GM12878 (cell line): Measurements from ENCODE around the gene OAF.

Experiments
- CREB1 ChIP-seq: IDR thresholded peaks from 2 replicates; pipeline ENCODE4 v1.6.1; 2012; ENCODE audit warnings: low read depth, mild to moderate bottlenecking, inconsistent platforms
- EP300 ChIP-seq, 2 experiments: fragments of 150-350 bp in 1 of 2; IDR thresholded peaks; 2 replicates each; pipeline ENCODE4 v1.6.1; 2011 to 2012; ENCODE audit warnings: low read depth in 2 of 2, low read length in 2 of 2, borderline replicate concordance in 1 of 2, improper control_type of control experiment in 1 of 2, inconsistent platforms in 1 of 2; ENCODE audit not compliant: control insufficient read depth in 1 of 2
- FOS ChIP-seq: IDR thresholded peaks from 3 replicates; pipeline ENCODE4 v1.6.1; 2011; ENCODE audit warnings: borderline replicate concordance; ENCODE audit not compliant: insufficient read length; ENCODE audit errors: extremely low read depth
- IKZF1 ChIP-seq: fragments of 450-650 bp; conservative IDR thresholded peaks from 2 replicates; pipeline ENCODE4 v1.6.1; 2017; ENCODE audit warnings: antibody characterized with exemption, mild to moderate bottlenecking
- NFIC ChIP-seq: IDR thresholded peaks from 2 replicates; pipeline ENCODE4 v1.6.1; 2012; ENCODE audit warnings: low read depth, mild to moderate bottlenecking, inconsistent platforms, low read length, moderate library complexity
- NR2C1 ChIP-seq: fragments of 450-650 bp; IDR thresholded peaks from 2 replicates; pipeline ENCODE4 v1.6.1; 2017; ENCODE audit warnings: antibody characterized with exemption, mild to moderate bottlenecking, moderate library complexity
- POLR2A ChIP-seq: IDR thresholded peaks from 2 replicates; pipeline ENCODE4 v1.6.1; 2011; ENCODE audit warnings: low read depth, mild to moderate bottlenecking, low read length
- SIN3A ChIP-seq: IDR thresholded peaks from 2 replicates; pipeline ENCODE4 v1.6.1; 2012; ENCODE audit warnings: low read depth, low read length, improper control_type of control experiment
- ZNF274 ChIP-seq: IDR thresholded peaks from one replicate; pipeline ENCODE4 v1.8.0; 2011; ENCODE audit not compliant: insufficient read length, insufficient read depth
- TF ChIP-seq, protein P1 (sequence below): IDR thresholded peaks from 2 replicates; pipeline ENCODE4 v1.6.1; 2011; ENCODE audit warnings: low read depth, low read length, improper control_type of control experiment, borderline replicate concordance
- TF ChIP-seq, protein P2 (sequence below), 3 experiments: IDR thresholded peaks in 2 of 3; conservative IDR thresholded peaks in 1 of 3; 2 replicates each; pipeline ENCODE4 v1.5.1; 2011; ENCODE audit warnings: low read depth in 3 of 3, low read length in 3 of 3, mild to moderate bottlenecking in 3 of 3, control low read depth in 2 of 3, moderate library complexity in 2 of 3, inconsistent platforms in 1 of 3, mixed read lengths in 1 of 3; ENCODE audit not compliant: control insufficient read depth in 2 of 3, insufficient read depth in 1 of 3; ENCODE audit errors: extremely low read depth in 1 of 3
- TF ChIP-seq, protein P3 (sequence below): fragments of 450-650 bp; formaldehyde crosslinking; IDR thresholded peaks from 2 replicates; pipeline ENCODE4 v1.4.0; 2020; ENCODE audit warnings: mild to moderate bottlenecking, moderate library complexity
- TF ChIP-seq, protein P4 (sequence below): IDR thresholded peaks from 2 replicates; pipeline ENCODE4 v1.6.1; 2011; ENCODE audit warnings: low read depth, mild to moderate bottlenecking, low read length, moderate library complexity, borderline replicate concordance; ENCODE audit errors: extremely low read depth

DNA sequence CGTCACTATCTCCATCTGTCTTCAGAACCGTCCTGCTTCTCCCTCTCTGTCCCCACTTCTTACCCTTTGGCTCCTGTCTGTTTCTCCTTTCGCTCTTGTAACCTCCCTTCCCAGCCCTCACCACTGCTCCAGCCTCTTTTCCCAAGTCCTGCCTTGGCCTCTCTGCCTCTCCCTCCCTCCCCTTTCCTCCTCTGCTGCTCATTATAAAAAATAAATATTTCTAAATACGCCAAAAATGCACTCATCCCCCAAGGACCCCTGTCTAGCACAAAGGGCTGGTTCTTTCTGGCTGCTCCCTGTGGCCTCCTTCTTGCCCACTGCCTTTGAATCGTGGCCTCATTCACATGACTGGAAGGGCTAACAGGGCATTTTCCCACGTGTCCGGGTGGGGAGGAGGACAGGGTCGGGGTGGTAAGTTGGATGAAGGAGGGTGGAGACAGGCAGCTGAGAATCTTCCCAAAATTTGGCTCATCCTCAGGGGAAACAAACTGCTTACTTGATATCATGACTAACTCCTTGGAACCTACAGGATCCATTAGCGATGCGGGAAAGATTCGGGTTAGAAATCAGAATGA is 26.4 kb upstream of the OAF start:
- TF ChIP-seq, protein P1, sequence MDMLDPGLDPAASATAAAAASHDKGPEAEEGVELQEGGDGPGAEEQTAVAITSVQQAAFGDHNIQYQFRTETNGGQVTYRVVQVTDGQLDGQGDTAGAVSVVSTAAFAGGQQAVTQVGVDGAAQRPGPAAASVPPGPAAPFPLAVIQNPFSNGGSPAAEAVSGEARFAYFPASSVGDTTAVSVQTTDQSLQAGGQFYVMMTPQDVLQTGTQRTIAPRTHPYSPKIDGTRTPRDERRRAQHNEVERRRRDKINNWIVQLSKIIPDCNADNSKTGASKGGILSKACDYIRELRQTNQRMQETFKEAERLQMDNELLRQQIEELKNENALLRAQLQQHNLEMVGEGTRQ = no peak
- TF ChIP-seq SIN3A (no peak), FOS (no peak), CREB1 (no peak), IKZF1 (no peak), NR2C1 (no peak), POLR2A (no peak), NFIC (no peak), EP300 (IDR thresholded peaks at IDR 0.05; ENCODE audit: borderline replicate concordance in 1 of 2, control insufficient read depth in 1 of 2, low read depth in 2 of 2, low read length in 2 of 2) (no peak), ZNF274 (no peak)
- TF ChIP-seq, protein P2, sequence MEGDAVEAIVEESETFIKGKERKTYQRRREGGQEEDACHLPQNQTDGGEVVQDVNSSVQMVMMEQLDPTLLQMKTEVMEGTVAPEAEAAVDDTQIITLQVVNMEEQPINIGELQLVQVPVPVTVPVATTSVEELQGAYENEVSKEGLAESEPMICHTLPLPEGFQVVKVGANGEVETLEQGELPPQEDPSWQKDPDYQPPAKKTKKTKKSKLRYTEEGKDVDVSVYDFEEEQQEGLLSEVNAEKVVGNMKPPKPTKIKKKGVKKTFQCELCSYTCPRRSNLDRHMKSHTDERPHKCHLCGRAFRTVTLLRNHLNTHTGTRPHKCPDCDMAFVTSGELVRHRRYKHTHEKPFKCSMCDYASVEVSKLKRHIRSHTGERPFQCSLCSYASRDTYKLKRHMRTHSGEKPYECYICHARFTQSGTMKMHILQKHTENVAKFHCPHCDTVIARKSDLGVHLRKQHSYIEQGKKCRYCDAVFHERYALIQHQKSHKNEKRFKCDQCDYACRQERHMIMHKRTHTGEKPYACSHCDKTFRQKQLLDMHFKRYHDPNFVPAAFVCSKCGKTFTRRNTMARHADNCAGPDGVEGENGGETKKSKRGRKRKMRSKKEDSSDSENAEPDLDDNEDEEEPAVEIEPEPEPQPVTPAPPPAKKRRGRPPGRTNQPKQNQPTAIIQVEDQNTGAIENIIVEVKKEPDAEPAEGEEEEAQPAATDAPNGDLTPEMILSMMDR (IDR thresholded peaks at IDR 0.05 in 2 of 3, conservative IDR thresholded peaks at IDR 0.05 in 1 of 3; ENCODE audit: control insufficient read depth in 2 of 3, extremely low read depth in 1 of 3, insufficient read depth in 1 of 3, low read depth in 3 of 3, low read length in 3 of 3) = no peak
- TF ChIP-seq, protein P3, sequence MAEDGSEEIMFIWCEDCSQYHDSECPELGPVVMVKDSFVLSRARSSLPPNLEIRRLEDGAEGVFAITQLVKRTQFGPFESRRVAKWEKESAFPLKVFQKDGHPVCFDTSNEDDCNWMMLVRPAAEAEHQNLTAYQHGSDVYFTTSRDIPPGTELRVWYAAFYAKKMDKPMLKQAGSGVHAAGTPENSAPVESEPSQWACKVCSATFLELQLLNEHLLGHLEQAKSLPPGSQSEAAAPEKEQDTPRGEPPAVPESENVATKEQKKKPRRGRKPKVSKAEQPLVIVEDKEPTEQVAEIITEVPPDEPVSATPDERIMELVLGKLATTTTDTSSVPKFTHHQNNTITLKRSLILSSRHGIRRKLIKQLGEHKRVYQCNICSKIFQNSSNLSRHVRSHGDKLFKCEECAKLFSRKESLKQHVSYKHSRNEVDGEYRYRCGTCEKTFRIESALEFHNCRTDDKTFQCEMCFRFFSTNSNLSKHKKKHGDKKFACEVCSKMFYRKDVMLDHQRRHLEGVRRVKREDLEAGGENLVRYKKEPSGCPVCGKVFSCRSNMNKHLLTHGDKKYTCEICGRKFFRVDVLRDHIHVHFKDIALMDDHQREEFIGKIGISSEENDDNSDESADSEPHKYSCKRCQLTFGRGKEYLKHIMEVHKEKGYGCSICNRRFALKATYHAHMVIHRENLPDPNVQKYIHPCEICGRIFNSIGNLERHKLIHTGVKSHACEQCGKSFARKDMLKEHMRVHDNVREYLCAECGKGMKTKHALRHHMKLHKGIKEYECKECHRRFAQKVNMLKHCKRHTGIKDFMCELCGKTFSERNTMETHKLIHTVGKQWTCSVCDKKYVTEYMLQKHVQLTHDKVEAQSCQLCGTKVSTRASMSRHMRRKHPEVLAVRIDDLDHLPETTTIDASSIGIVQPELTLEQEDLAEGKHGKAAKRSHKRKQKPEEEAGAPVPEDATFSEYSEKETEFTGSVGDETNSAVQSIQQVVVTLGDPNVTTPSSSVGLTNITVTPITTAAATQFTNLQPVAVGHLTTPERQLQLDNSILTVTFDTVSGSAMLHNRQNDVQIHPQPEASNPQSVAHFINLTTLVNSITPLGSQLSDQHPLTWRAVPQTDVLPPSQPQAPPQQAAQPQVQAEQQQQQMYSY = no peak
- TF ChIP-seq, protein P4, sequence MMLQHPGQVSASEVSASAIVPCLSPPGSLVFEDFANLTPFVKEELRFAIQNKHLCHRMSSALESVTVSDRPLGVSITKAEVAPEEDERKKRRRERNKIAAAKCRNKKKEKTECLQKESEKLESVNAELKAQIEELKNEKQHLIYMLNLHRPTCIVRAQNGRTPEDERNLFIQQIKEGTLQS = no peak
